Nephron progenitor cell (in vitro differentiated cells): ENCODE data around the gene PRKACA.

Experiments used
- DNase-seq: peaks from one replicate; pipeline ENCODE4 v3.0.0; 2021
- H3K27ac Mint-ChIP-seq: 2 replicates; pipeline ENCODE4 v1.8.0; 2021; ENCODE audit warnings: mild to moderate bottlenecking, moderate library complexity, mixed read lengths
- H3K27me3 Mint-ChIP-seq: 2 replicates; pipeline ENCODE4 v1.8.0; 2021; ENCODE audit warnings: mild to moderate bottlenecking, low read depth, mixed read lengths; ENCODE audit not compliant: poor library complexity
- H3K36me3 Mint-ChIP-seq: 2 replicates; pipeline ENCODE4 v1.8.0; 2021; ENCODE audit warnings: low read depth, mixed read lengths
- H3K4me1 Mint-ChIP-seq: 2 replicates; pipeline ENCODE4 v1.8.0; 2021; ENCODE audit warnings: mixed read lengths
- H3K4me3 Mint-ChIP-seq: 2 replicates; pipeline ENCODE4 v1.8.0; 2021; ENCODE audit warnings: mild to moderate bottlenecking, moderate library complexity, mixed read lengths
- H3K9me3 Mint-ChIP-seq: 2 replicates; pipeline ENCODE4 v1.8.0; 2021; ENCODE audit warnings: mild to moderate bottlenecking, moderate library complexity, mixed read lengths
- TF ChIP-seq, protein P1 (sequence below): fragments of 200-600 bp; sonication (generic); IDR thresholded peaks from 2 replicates; pipeline ENCODE4 v1.5.0; 2021; ENCODE audit warnings: antibody characterized with exemption

PRKACA gene

DNA sequence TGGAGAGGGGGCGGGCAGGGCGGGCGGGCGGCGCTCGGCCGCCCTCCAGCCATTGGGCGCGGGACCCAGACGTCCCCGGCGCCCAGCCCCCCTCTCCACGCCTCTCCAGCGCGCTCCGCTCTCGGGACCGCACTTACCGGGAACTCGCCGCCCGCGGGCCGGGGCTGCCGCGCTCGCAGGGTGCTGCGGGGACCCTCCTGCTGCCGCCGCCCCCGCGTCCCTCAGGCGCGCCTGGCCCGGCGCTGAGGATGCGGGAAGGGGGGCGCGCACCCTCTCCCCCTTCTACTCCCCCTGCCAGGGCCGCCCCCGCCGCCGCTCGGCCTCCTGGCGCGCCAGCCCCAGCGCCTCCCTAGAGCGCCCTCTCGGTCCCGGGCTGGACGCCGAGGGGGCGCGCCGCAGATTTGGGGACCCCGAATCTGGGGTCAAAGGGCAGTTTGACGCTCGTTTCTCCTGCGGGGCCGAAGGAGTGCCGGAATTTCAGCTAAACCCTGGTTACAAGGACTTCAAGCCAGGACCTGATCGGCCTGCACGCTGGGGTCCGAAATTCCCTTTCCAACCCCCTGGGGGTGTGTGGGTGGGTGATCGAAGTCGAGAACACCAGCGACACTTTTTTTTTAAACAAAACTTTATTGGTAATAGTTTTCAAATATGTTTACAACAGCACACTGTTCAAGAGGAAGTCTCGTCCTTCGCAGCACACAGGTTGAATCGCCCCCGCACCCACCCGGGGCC lies 26.3 kb downstream of the PRKACA start:
- peaks cover 23% of the 10 kb centered on the region for H3K9me3 Mint-ChIP-seq
- peaks cover 10% of the 10 kb centered on the region for H3K27me3 Mint-ChIP-seq
- TF ChIP-seq, protein P1, sequence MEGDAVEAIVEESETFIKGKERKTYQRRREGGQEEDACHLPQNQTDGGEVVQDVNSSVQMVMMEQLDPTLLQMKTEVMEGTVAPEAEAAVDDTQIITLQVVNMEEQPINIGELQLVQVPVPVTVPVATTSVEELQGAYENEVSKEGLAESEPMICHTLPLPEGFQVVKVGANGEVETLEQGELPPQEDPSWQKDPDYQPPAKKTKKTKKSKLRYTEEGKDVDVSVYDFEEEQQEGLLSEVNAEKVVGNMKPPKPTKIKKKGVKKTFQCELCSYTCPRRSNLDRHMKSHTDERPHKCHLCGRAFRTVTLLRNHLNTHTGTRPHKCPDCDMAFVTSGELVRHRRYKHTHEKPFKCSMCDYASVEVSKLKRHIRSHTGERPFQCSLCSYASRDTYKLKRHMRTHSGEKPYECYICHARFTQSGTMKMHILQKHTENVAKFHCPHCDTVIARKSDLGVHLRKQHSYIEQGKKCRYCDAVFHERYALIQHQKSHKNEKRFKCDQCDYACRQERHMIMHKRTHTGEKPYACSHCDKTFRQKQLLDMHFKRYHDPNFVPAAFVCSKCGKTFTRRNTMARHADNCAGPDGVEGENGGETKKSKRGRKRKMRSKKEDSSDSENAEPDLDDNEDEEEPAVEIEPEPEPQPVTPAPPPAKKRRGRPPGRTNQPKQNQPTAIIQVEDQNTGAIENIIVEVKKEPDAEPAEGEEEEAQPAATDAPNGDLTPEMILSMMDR = no peak
- peaks cover 50% of the 10 kb centered on the region for H3K36me3 Mint-ChIP-seq
- peaks cover 25% of the 10 kb centered on the region for H3K4me1 Mint-ChIP-seq
- peak overlapping the region; percentile 95 for H3K4me3 Mint-ChIP-seq
- peak; percentile 79 for DNase-seq
- peak overlapping the region; percentile 92 for H3K27ac Mint-ChIP-seq

GRCh38 chr19:14090509-14091080 lies 27.0 kb downstream of the PRKACA start, which contains the start of gene SAMD1:
Gene SAMD1 (minus strand): TSS chr19:14090751.
- H3K9me3 Mint-ChIP-seq = peaks cover 23% of the 10 kb centered on the region
- peak within 1 kb of the TSS; percentile 95 for H3K4me3 Mint-ChIP-seq
- peaks cover 25% of the 10 kb centered on the region for H3K4me1 Mint-ChIP-seq
- DNase-seq = peak; percentile 84
- H3K27ac Mint-ChIP-seq = peak within 1 kb of the TSS; percentile 92
- H3K27me3 Mint-ChIP-seq = peaks cover 10% of the 10 kb centered on the region
- peaks cover 49% of the 10 kb centered on the region for H3K36me3 Mint-ChIP-seq
- TF ChIP-seq, protein P1 = no peak

- H3K4me1 Mint-ChIP-seq = peaks cover 29% of the 10 kb centered on the region
- H3K27ac Mint-ChIP-seq = no peak overlapping the region
- TF ChIP-seq, protein P1 = no peak
- peak overlapping the region; percentile 88 for H3K4me3 Mint-ChIP-seq
- peaks cover 20% of the 10 kb centered on the region for H3K9me3 Mint-ChIP-seq
- H3K27me3 Mint-ChIP-seq = peaks cover 10% of the 10 kb centered on the region
- DNase-seq = peak; percentile 74
- peaks cover 47% of the 10 kb centered on the region for H3K36me3 Mint-ChIP-seq
Observed at GRCh38 chr19:14089662-14090508, 27.7 kb downstream of the PRKACA start.

GRCh38 chr19:14089412-14089661 lies 28.2 kb downstream of the PRKACA start:
- peaks cover 14% of the 10 kb centered on the region for H3K9me3 Mint-ChIP-seq
- peaks cover 41% of the 10 kb centered on the region for H3K36me3 Mint-ChIP-seq
- DNase-seq = no peak
- H3K27me3 Mint-ChIP-seq = peaks cover 14% of the 10 kb centered on the region
- H3K4me3 Mint-ChIP-seq = peak overlapping the region; percentile 87
- H3K4me1 Mint-ChIP-seq = peaks cover 35% of the 10 kb centered on the region
- peak overlapping the region; percentile 50 for H3K27ac Mint-ChIP-seq
- TF ChIP-seq, protein P1 = no peak

- peaks cover 14% of the 10 kb centered on the region for H3K27me3 Mint-ChIP-seq
Observed at GRCh38 chr19:14088634-14089411, 28.7 kb downstream of the PRKACA start.

More at GRCh38 chr19:14088634-14089411, 28.7 kb downstream of the PRKACA start:
- Mint-ChIP-seq H3K4me1 (peaks cover 37% of the 10 kb centered on the region), H3K36me3 (peaks cover 37% of the 10 kb centered on the region), H3K9me3 (peaks cover 9% of the 10 kb centered on the region), H3K4me3 (peak overlapping the region; percentile 87), H3K27ac (peak overlapping the region; percentile 50)
- TF ChIP-seq, protein P1 = no peak
- DNase-seq = no peak
